ENCODE results near the gene TRIM9.

The TRIM9 gene

GRCh38 chr14:51067295-51067694 is 27.6 kb downstream of the TRIM9 start:
- Histone ChIP-seq H3K36me3 (ENCODE audit: control insufficient read depth, insufficient read depth, low read length) (no peaks in the 10 kb centered on the region), H3K27me3 (ENCODE audit: control insufficient read depth, insufficient read depth, low read length, poor library complexity, severe bottlenecking) (no peaks in the 10 kb centered on the region), H3K9me3 (ENCODE audit: control insufficient read depth, low read length) (no peaks in the 10 kb centered on the region), H3K27ac (ENCODE audit: insufficient read depth, low read depth, low read length, poor library complexity, severe bottlenecking) (no peak overlapping the region), H3K4me1 (ENCODE audit: control insufficient read depth, insufficient read depth, low read length) (no peaks in the 10 kb centered on the region), H3K4me3 (ENCODE audit: insufficient read depth, low read depth, low read length) (no peak overlapping the region)
- 86 to 87% methylated on average over 4 of the region's 4 CpGs for WGBS, 2 experiments

- Histone ChIP-seq H3K9me3 (ENCODE audit: control insufficient read depth, low read length) (no peaks in the 10 kb centered on the region), H3K27ac (ENCODE audit: insufficient read depth, low read depth, low read length, poor library complexity, severe bottlenecking) (no peak overlapping the region), H3K36me3 (ENCODE audit: control insufficient read depth, insufficient read depth, low read length) (no peaks in the 10 kb centered on the region), H3K4me3 (ENCODE audit: insufficient read depth, low read depth, low read length) (no peak overlapping the region), H3K27me3 (ENCODE audit: control insufficient read depth, insufficient read depth, low read length, poor library complexity, severe bottlenecking) (no peaks in the 10 kb centered on the region), H3K4me1 (ENCODE audit: control insufficient read depth, insufficient read depth, low read length) (no peaks in the 10 kb centered on the region)
- WGBS, 2 experiments, result 94 to 95% methylated on average over 6 to 8 of the region's 8 CpGs
Measured at GRCh38 chr14:51066576-51066975, 28.3 kb downstream of the TRIM9 start.

DNA sequence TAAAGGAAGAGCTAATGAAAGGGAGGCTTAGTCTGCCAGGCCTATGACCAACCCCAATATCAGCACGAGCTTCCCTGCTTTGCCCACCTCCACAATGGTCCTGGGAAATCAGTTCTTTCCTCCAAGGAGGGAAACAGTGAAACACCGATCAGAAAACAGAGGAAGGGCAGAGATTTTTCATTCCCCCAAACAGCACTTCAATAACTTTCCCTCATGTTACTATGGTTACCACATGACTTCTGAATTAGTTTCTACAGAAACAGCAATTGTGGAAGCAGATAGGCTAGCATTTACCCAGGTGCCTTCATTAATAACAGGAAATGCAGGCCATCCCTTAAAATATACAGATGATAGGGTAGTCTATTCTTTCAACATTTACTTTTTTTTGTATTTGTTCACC is 35.9 kb downstream of the TRIM9 start:
- Histone ChIP-seq H3K27ac (ENCODE audit: insufficient read depth, low read depth, low read length, poor library complexity, severe bottlenecking) (no peak overlapping the region), H3K4me1 (ENCODE audit: control insufficient read depth, insufficient read depth, low read length) (no peaks in the 10 kb centered on the region), H3K9me3 (ENCODE audit: control insufficient read depth, low read length) (no peaks in the 10 kb centered on the region), H3K36me3 (ENCODE audit: control insufficient read depth, insufficient read depth, low read length) (no peaks in the 10 kb centered on the region), H3K27me3 (ENCODE audit: control insufficient read depth, insufficient read depth, low read length, poor library complexity, severe bottlenecking) (no peaks in the 10 kb centered on the region), H3K4me3 (ENCODE audit: insufficient read depth, low read depth, low read length) (no peak overlapping the region)
- 91 to 95% methylated on average over 2 of the region's 2 CpGs for WGBS, 2 experiments

DNA sequence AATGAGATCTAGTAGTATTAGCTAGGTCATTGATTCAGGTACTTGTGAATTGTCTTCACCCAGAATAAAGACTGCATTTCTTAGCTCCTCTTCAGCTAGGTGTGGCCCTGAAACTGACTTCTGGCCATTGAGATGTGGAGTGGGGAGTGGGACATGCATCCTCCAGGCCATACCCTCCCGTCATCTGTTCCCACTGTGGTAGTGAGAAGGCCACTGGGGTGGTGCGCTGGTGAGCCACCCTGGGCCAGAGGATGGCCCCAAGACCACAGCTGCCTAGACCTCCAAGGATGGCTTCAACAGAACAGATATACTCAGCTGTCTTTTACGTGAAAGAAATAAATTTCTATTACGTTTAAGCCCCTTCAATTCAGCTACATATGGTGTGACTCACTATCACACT is 36.5 kb downstream of the TRIM9 start:
- WGBS, 2 experiments, result 95 to 98% methylated on average over 4 of the region's 4 CpGs

DNA sequence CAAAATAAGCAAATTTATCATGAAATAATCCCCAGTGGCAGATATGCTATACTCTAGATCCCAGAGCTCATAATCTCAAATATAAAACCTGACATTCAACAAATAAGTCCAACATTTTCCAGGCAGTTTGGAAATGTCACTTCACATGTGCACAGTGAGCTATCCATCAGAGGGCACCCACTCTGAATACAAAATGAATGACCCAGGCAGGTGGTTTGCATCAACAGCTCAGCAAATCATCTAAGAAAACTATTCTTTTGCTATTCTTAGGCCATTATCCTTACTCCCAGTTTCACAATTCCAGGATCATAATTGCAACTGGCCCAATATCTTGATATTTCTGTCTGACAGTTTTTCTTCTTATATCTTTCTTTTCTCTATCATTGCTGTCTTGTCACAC is 38.5 kb downstream of the TRIM9 start:
- Histone ChIP-seq H3K36me3 (ENCODE audit: control insufficient read depth, insufficient read depth, low read length) (no peaks in the 10 kb centered on the region), H3K27me3 (ENCODE audit: control insufficient read depth, insufficient read depth, low read length, poor library complexity, severe bottlenecking) (no peaks in the 10 kb centered on the region), H3K4me1 (ENCODE audit: control insufficient read depth, insufficient read depth, low read length) (no peaks in the 10 kb centered on the region)

More for the DNA sequence above, 36.5 kb downstream of the TRIM9 start:
- H3K9me3 ChIP-seq (ENCODE audit: control insufficient read depth, low read length), result no peaks in the 10 kb centered on the region
- H3K4me3 ChIP-seq (ENCODE audit: insufficient read depth, low read depth, low read length), result no peak overlapping the region
- no peaks in the 10 kb centered on the region for H3K4me1 ChIP-seq (ENCODE audit: control insufficient read depth, insufficient read depth, low read length)
- H3K27ac ChIP-seq (ENCODE audit: insufficient read depth, low read depth, low read length, poor library complexity, severe bottlenecking), result no peak overlapping the region
- no peaks in the 10 kb centered on the region for H3K27me3 ChIP-seq (ENCODE audit: control insufficient read depth, insufficient read depth, low read length, poor library complexity, severe bottlenecking)
- H3K36me3 ChIP-seq (ENCODE audit: control insufficient read depth, insufficient read depth, low read length), result no peaks in the 10 kb centered on the region

DNA sequence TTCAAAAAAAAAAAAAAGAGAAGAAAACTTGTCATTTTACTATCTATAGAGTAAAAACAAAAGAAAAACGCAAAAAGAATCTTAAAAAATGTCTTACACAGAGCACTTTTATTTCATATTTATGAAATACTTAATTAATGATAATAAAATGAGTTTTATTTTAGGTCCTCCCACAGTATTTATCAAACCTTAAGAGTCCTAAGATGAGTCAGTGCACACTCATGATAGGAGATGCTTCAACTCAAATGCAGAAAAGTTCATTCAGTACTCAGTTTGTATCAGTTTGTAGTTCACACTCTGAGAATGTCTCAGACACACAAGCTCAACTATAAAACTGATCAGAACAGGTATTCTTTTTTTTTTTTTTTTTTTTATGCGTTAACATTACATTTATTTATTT is 41.7 kb downstream of the TRIM9 start:
- WGBS, 2 experiments, result no CpG with 5 or more reads among the region's 2 CpGs
- Histone ChIP-seq H3K9me3 (ENCODE audit: control insufficient read depth, low read length) (no peaks in the 10 kb centered on the region), H3K4me3 (ENCODE audit: insufficient read depth, low read depth, low read length) (no peak overlapping the region), H3K36me3 (ENCODE audit: control insufficient read depth, insufficient read depth, low read length) (no peaks in the 10 kb centered on the region), H3K27me3 (ENCODE audit: control insufficient read depth, insufficient read depth, low read length, poor library complexity, severe bottlenecking) (no peaks in the 10 kb centered on the region), H3K4me1 (ENCODE audit: control insufficient read depth, insufficient read depth, low read length) (no peaks in the 10 kb centered on the region), H3K27ac (ENCODE audit: insufficient read depth, low read depth, low read length, poor library complexity, severe bottlenecking) (no peak overlapping the region)

More for the DNA sequence above, 38.5 kb downstream of the TRIM9 start:
- Histone ChIP-seq H3K9me3 (ENCODE audit: control insufficient read depth, low read length) (no peaks in the 10 kb centered on the region), H3K27ac (ENCODE audit: insufficient read depth, low read depth, low read length, poor library complexity, severe bottlenecking) (no peak overlapping the region), H3K4me3 (ENCODE audit: insufficient read depth, low read depth, low read length) (no peak overlapping the region)

- H3K36me3 ChIP-seq (ENCODE audit: control insufficient read depth, insufficient read depth, low read length), result no peaks in the 10 kb centered on the region
- H3K27ac ChIP-seq (ENCODE audit: insufficient read depth, low read depth, low read length, poor library complexity, severe bottlenecking), result no peak overlapping the region
- no peaks in the 10 kb centered on the region for H3K4me1 ChIP-seq (ENCODE audit: control insufficient read depth, insufficient read depth, low read length)
- H3K4me3 ChIP-seq (ENCODE audit: insufficient read depth, low read depth, low read length), result no peak overlapping the region
- no peaks in the 10 kb centered on the region for H3K9me3 ChIP-seq (ENCODE audit: control insufficient read depth, low read length)
- 91 to 93% methylated on average over 3 of the region's 3 CpGs for WGBS, 2 experiments
- no peaks in the 10 kb centered on the region for H3K27me3 ChIP-seq (ENCODE audit: control insufficient read depth, insufficient read depth, low read length, poor library complexity, severe bottlenecking)
Measured at GRCh38 chr14:51044961-51045360, 49.9 kb downstream of the TRIM9 start.

DNA sequence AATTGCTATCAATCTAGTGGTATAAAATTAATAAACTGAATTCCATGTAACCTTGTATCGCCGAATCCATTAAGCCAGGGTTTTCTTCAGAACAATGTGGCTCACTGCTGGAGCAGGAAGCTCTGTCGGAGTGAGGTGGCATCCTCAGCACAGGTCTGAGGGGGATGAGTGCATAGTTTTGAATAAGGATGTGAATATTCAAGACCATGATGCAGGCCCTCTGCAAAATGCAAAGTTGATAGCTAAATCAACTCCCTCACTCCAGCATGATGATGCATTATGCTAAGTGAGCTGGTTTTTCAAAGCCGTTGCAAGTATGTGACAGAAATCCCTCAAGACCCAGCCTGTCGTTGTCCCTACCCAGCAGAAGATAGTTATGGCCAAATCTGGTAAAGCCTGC is 53.0 kb downstream of the TRIM9 start:
- Histone ChIP-seq H3K36me3 (ENCODE audit: control insufficient read depth, insufficient read depth, low read length) (no peaks in the 10 kb centered on the region), H3K27ac (ENCODE audit: insufficient read depth, low read depth, low read length, poor library complexity, severe bottlenecking) (no peak overlapping the region), H3K4me3 (ENCODE audit: insufficient read depth, low read depth, low read length) (no peak overlapping the region), H3K27me3 (ENCODE audit: control insufficient read depth, insufficient read depth, low read length, poor library complexity, severe bottlenecking) (no peaks in the 10 kb centered on the region), H3K9me3 (ENCODE audit: control insufficient read depth, low read length) (no peaks in the 10 kb centered on the region), H3K4me1 (ENCODE audit: control insufficient read depth, insufficient read depth, low read length) (no peaks in the 10 kb centered on the region)
- 71 to 73% methylated on average over 5 of the region's 5 CpGs for WGBS, 2 experiments

DNA sequence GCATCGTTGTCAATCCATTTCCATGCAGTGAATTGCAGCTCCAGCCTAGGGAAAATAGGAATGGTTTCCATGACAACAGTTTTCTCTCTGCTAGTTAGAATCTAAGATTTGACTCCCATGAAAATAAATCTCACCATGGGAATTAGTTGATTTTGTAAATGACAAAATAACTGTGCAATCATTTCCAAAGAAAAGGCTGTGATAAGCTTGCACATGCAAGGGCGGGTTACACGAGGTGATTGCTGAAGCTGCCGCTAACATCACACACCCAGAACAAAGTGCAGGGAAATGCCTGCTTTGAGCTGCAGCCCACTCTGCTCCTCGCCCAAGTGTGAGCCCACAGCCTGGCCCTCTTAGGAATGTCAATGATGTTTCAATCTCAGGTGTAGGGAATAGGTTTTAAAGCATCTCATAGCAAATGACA is 53.8 kb downstream of the TRIM9 start:
- H3K27ac ChIP-seq (ENCODE audit: insufficient read depth, low read depth, low read length, poor library complexity, severe bottlenecking), result no peak overlapping the region
- no peak overlapping the region for H3K4me3 ChIP-seq (ENCODE audit: insufficient read depth, low read depth, low read length)
- H3K36me3 ChIP-seq (ENCODE audit: control insufficient read depth, insufficient read depth, low read length), result no peaks in the 10 kb centered on the region
- 74 to 75% methylated on average over 5 of the region's 5 CpGs for whole genome bisulfite sequencing, 2 experiments
- no peaks in the 10 kb centered on the region for H3K27me3 ChIP-seq (ENCODE audit: control insufficient read depth, insufficient read depth, low read length, poor library complexity, severe bottlenecking)
- no peaks in the 10 kb centered on the region for H3K9me3 ChIP-seq (ENCODE audit: control insufficient read depth, low read length)
- H3K4me1 ChIP-seq (ENCODE audit: control insufficient read depth, insufficient read depth, low read length), result no peaks in the 10 kb centered on the region

DNA sequence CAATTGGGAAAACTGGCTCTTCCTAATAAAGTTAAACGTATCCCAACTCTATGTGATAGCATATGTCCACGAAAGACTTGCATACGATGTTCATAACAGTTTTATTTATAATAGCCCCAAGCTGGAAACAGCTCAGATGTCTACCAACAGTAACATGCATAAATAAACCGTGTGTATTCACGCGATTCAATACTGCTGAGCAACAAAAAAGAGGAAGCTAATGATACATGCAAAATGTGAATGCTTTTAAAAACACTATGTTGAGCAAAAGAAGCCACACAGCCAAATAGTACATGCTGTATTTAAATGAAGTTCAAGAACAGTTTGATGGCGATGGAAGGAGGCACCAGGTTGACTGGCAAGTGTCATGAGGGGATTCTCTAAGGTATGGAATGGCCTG is 55.7 kb downstream of the TRIM9 start:
- WGBS, 2 experiments, result 96 to 100% methylated on average over 7 of the region's 7 CpGs

GRCh38 chr14:51035611-51036192 is 59.2 kb downstream of the TRIM9 start:
- Histone ChIP-seq H3K4me3 (ENCODE audit: insufficient read depth, low read depth, low read length) (no peak overlapping the region), H3K27ac (ENCODE audit: insufficient read depth, low read depth, low read length, poor library complexity, severe bottlenecking) (no peak overlapping the region), H3K36me3 (ENCODE audit: control insufficient read depth, insufficient read depth, low read length) (no peaks in the 10 kb centered on the region), H3K4me1 (ENCODE audit: control insufficient read depth, insufficient read depth, low read length) (no peaks in the 10 kb centered on the region), H3K27me3 (ENCODE audit: control insufficient read depth, insufficient read depth, low read length, poor library complexity, severe bottlenecking) (no peaks in the 10 kb centered on the region), H3K9me3 (ENCODE audit: control insufficient read depth, low read length) (no peaks in the 10 kb centered on the region)
- WGBS, 2 experiments, result 74% methylated on average over 9 of the region's 9 CpGs

More for the DNA sequence above, 55.7 kb downstream of the TRIM9 start:
- Histone ChIP-seq H3K9me3 (ENCODE audit: control insufficient read depth, low read length) (no peaks in the 10 kb centered on the region), H3K4me1 (ENCODE audit: control insufficient read depth, insufficient read depth, low read length) (no peaks in the 10 kb centered on the region), H3K4me3 (ENCODE audit: insufficient read depth, low read depth, low read length) (no peak overlapping the region), H3K27ac (ENCODE audit: insufficient read depth, low read depth, low read length, poor library complexity, severe bottlenecking) (no peak overlapping the region), H3K36me3 (ENCODE audit: control insufficient read depth, insufficient read depth, low read length) (no peaks in the 10 kb centered on the region), H3K27me3 (ENCODE audit: control insufficient read depth, insufficient read depth, low read length, poor library complexity, severe bottlenecking) (no peaks in the 10 kb centered on the region)
